Prostate gland (tissue), 2 donors: ENCODE results near the gene LORICRIN. TPM values are rescaled to one million over a fixed set of nuclear protein-coding genes. Genes with fewer than 3 reads are reported as not detected.

ENCODE experiments used
- DNase-seq: peaks from one replicate; pipeline ENCODE4 v3.0.0-alpha.2; 2019; ENCODE audit warnings: low spot score
- H3K27ac ChIP-seq, 2 donors: fragments of 200-600 bp; sonication (generic); 2 replicates each; pipeline ENCODE4 v1.5.1; 2017 to 2019
- H3K27me3 ChIP-seq: fragments of 200-600 bp; sonication (generic); replicated peaks from 2 replicates; pipeline ENCODE4 v1.5.1; 2019; ENCODE audit not compliant: insufficient read depth
- H3K36me3 ChIP-seq, 2 donors: fragments of 200-600 bp; sonication (generic); 1 replicate in 1 of 2; 2 replicates in 1 of 2; pipeline versions ENCODE4 v1.5.1 to v1.8.1; 2017 to 2019
- H3K4me1 ChIP-seq: fragments of 200-600 bp; sonication (generic); replicated peaks from 2 replicates; pipeline ENCODE4 v1.5.1; 2019
- H3K4me3 ChIP-seq, 2 donors: fragments of 200-600 bp; sonication (generic); 2 replicates each; pipeline ENCODE4 v1.5.1; 2017 to 2019
- H3K9me3 ChIP-seq: fragments of 200-600 bp; sonication (generic); 2 replicates; pipeline ENCODE4 v1.5.1; 2017
- POLR2A ChIP-seq: fragments of 450-650 bp; IDR thresholded peaks from one replicate; pipeline ENCODE4 v1.6.1; 2016; ENCODE audit warnings: antibody characterized with exemption, mild to moderate bottlenecking
- POLR2AphosphoS5 ChIP-seq: sonication (generic); formaldehyde crosslinking; IDR thresholded peaks from one replicate; pipeline ENCODE4 v1.6.1; 2017; ENCODE audit warnings: antibody characterized with exemption
- WGBS: methylation state at CpG from one replicate; pipeline ENCODE4 v1.1.5; 2018; 5-methylcytosine and 5-hydroxymethylcytosine counted together
- intact Hi-C: fragments of 100-400 bp; cut with DNase I; formaldehyde crosslinking; loops from one replicate; pipeline ENCODE4 v1.14.2; 2022
- total RNA-seq, 2 donors: library from RNA; depleted of rRNA; stranded (reverse); fragments of >200 nt; gene quantifications; one replicate each; pipeline ENCODE4 v1.1.0, GENCODE V29; 2016
- TF ChIP-seq, protein P1 (sequence below), 4 experiments: fragments of 200-600 bp in 2 of 4; fragments of 450-650 bp in 2 of 4; sonication (generic) in 2 of 4; IDR thresholded peaks; 1 replicate in 3 of 4; 2 replicates in 1 of 4; pipeline ENCODE4 v1.5.1; 2016 to 2019; ENCODE audit warnings: antibody characterized with exemption in 4 of 4, mild to moderate bottlenecking in 2 of 4, moderate library complexity in 2 of 4

The LORICRIN gene
- total RNA-seq, 2 donors from 2014 or later, result 0.45 TPM; not detected in 1

DNA sequence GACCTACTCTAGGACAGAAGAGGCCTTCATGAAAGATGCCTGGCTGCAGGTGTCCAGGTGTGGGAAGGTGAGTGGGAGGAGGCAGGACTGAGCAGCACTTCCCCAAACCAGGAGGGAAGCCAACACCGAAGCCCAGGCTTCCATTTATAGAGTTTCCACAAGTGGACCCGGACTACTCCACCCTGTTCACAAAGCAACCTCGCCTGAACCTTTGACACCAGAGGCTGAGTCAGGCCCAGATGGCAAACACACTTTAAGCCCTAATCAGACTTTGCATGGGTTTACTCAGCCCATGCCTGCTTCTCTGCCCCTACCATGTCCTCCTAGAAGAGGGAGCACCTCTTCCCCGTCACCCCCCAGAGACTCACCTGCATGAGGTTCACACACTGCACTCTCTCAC lies 28.1 kb upstream of the LORICRIN start:
- Histone ChIP-seq H3K4me1 (no peaks in the 10 kb centered on the region), H3K4me3 (no peak overlapping the region), H3K27me3 (peaks cover 2% of the 10 kb centered on the region), H3K9me3 (no peaks in the 10 kb centered on the region), H3K36me3 (no peaks in the 10 kb centered on the region), H3K27ac (no peak overlapping the region)
- WGBS, result 78% methylated on average over 4 of the region's 4 CpGs
- intact Hi-C loops, result no loop called here
- TF ChIP-seq POLR2AphosphoS5 (no peak), POLR2A (no peak)
- TF ChIP-seq, protein P1, sequence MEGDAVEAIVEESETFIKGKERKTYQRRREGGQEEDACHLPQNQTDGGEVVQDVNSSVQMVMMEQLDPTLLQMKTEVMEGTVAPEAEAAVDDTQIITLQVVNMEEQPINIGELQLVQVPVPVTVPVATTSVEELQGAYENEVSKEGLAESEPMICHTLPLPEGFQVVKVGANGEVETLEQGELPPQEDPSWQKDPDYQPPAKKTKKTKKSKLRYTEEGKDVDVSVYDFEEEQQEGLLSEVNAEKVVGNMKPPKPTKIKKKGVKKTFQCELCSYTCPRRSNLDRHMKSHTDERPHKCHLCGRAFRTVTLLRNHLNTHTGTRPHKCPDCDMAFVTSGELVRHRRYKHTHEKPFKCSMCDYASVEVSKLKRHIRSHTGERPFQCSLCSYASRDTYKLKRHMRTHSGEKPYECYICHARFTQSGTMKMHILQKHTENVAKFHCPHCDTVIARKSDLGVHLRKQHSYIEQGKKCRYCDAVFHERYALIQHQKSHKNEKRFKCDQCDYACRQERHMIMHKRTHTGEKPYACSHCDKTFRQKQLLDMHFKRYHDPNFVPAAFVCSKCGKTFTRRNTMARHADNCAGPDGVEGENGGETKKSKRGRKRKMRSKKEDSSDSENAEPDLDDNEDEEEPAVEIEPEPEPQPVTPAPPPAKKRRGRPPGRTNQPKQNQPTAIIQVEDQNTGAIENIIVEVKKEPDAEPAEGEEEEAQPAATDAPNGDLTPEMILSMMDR (IDR thresholded peaks at IDR 0.05), result no peak
- DNase-seq, result no peak

DNA sequence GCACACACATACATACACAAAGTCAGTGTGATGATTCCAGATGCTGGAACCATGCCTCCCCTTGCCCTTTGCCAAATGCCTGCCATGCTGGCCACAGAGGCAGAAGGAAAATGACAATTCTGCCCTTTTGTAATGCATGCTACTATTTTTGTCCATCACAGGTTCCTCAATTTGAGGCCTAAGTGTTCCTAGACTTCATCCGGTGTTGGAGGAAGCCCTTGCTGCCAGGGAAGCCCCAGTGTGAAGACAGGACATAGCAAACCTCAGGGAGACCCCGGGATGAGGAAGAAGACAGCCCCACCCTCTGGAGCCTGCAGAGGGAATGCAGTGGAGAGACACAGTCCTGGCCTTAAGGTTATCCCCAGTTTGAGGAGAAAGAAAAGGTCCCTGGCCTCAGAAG lies 27.7 kb upstream of the LORICRIN start:
- intact Hi-C loops, result no loop called here
- DNase-seq, result no peak
- TF ChIP-seq POLR2AphosphoS5, result no peak
- TF ChIP-seq, protein P1 (IDR thresholded peaks at IDR 0.05), result no peak
- no peak for TF ChIP-seq POLR2A

DNA sequence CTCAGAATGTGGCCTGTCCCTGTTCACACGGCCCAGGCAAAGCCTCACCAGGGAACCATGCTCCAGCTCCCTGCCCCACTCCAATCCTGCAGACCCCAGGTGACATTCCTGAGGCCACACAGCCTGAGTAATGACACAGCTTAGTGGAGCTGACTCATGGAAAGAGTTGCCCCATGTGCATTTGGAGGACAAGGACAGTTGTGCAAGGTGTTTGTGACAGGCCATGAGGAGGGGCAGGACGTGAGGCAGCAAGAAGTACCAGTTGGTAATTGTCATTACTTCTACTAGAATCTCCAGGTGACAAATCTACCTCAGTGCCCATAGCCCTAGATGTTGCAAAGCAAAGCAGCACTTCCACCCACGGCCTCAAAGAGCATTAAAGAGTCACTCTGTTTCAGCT lies 26.9 kb upstream of the LORICRIN start:
- Histone ChIP-seq H3K36me3 (no peaks in the 10 kb centered on the region), H3K4me3 (no peak overlapping the region), H3K9me3 (no peaks in the 10 kb centered on the region), H3K27me3 (peaks cover 2% of the 10 kb centered on the region), H3K4me1 (no peaks in the 10 kb centered on the region), H3K27ac (no peak overlapping the region)
- no peak for TF ChIP-seq POLR2AphosphoS5
- WGBS, result 71% methylated on average over 3 of the region's 3 CpGs
- intact Hi-C loops, result no loop called here
- DNase-seq, result no peak

More for the DNA sequence above, 27.7 kb upstream of the LORICRIN start:
- H3K4me1 ChIP-seq, result no peaks in the 10 kb centered on the region
- no peaks in the 10 kb centered on the region for H3K9me3 ChIP-seq
- 68% methylated on average over 2 of the region's 2 CpGs for WGBS
- no peak overlapping the region for H3K4me3 ChIP-seq
- H3K27me3 ChIP-seq, result peaks cover 2% of the 10 kb centered on the region
- H3K27ac ChIP-seq, result no peak overlapping the region
- no peaks in the 10 kb centered on the region for H3K36me3 ChIP-seq

DNA sequence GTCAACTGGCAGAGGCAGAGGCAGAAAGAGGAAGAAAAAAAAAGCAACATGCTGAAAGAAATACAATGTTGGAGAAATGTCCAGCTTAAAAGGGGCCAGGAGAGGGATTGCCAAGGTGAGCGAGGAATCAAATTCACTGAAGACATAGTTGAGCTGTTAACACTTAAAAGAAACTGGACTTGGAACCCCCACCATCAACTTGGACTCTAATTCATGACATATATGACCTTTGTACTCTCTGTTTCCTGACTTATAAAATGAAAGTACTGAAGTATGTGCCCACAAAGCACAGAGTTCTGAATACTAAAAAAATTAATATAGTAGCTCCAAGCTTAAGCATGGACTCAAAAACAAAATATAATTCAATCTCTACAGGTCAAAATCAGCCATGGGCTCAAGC lies 26.0 kb upstream of the LORICRIN start:
- no peak for TF ChIP-seq POLR2A
- TF ChIP-seq POLR2AphosphoS5, result no peak
- TF ChIP-seq, protein P1 (IDR thresholded peaks at IDR 0.05), result no peak
- intact Hi-C loops, result no loop called here
- Histone ChIP-seq H3K4me1 (no peaks in the 10 kb centered on the region), H3K27me3 (peaks cover 2% of the 10 kb centered on the region), H3K9me3 (no peaks in the 10 kb centered on the region), H3K4me3 (no peak overlapping the region), H3K27ac (no peak overlapping the region), H3K36me3 (no peaks in the 10 kb centered on the region)
- 75% methylated on average over 1 of the region's 1 CpG for WGBS
- no peak for DNase-seq

DNA sequence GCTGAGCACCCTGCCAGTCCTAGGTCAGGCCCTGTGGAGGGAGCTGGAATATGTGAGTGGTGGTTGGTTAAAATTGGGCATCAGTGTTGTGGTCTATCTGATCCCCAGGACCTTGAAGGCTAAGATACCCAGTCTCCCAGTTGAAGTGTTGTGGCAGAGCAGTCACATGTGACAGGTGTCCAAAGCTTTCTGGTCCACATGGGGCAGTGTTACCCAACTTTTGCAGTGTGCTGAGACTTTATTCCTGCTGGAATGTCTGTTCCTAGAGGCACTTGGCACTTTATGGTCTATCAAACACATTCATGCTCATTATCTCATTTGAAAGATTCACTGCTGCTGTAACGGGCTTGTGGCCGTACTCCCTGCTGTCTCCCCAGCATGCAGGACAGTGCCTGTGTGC lies 21.0 kb upstream of the LORICRIN start:
- no peak for DNase-seq
- Histone ChIP-seq H3K27ac (no peak overlapping the region), H3K4me1 (no peaks in the 10 kb centered on the region), H3K9me3 (no peaks in the 10 kb centered on the region), H3K4me3 (no peak overlapping the region), H3K36me3 (no peaks in the 10 kb centered on the region), H3K27me3 (no peaks in the 10 kb centered on the region)
- TF ChIP-seq POLR2A (no peak), POLR2AphosphoS5 (no peak)
- TF ChIP-seq, protein P1 (IDR thresholded peaks at IDR 0.05), result no peak
- intact Hi-C loops, result no loop called here
- WGBS, result 37% methylated on average over 2 of the region's 2 CpGs
